Smooth muscle cell (in vitro differentiated cells): Measurements from ENCODE around the gene TMEM38A. TPM values are rescaled to one million over a fixed set of nuclear protein-coding genes. Genes with fewer than 3 reads are reported as not detected.

Experiments used
- DNase-seq: peaks from one replicate; lab custom pipeline; 2025; ENCODE audit not compliant: unreplicated experiment; lab: John Stamatoyannopoulos, UW
- H2AFZ ChIP-seq: fragments of 200-600 bp; sonication (generic); 2 replicates; pipeline ENCODE4 v1.6.0; 2016; ENCODE audit warnings: antibody characterized with exemption, low read depth, mild to moderate bottlenecking
- H3F3A ChIP-seq: fragments of 200-600 bp; sonication (generic); 2 replicates; pipeline ENCODE4 v1.6.0; 2017; ENCODE audit warnings: antibody characterized with exemption, low read depth
- H3K27ac ChIP-seq: fragments of 200-600 bp; sonication (generic); 2 replicates; pipeline ENCODE4 v1.5.1; 2016; ENCODE audit warnings: low read depth, mild to moderate bottlenecking
- H3K27me3 ChIP-seq: fragments of 200-600 bp; sonication (generic); 2 replicates; pipeline ENCODE4 v1.6.1; 2016; ENCODE audit warnings: low read depth, mild to moderate bottlenecking
- H3K36me3 ChIP-seq: fragments of 200-600 bp; sonication (generic); 2 replicates; pipeline ENCODE4 v1.5.1; 2016; ENCODE audit warnings: low read depth
- H3K4me1 ChIP-seq: fragments of 200-600 bp; sonication (generic); 2 replicates; pipeline ENCODE4 v1.5.1; 2016; ENCODE audit warnings: low read depth
- H3K4me2 ChIP-seq: fragments of 200-600 bp; sonication (generic); 2 replicates; pipeline ENCODE4 v1.6.0; 2016; ENCODE audit warnings: mild to moderate bottlenecking
- H3K4me3 ChIP-seq: fragments of 200-600 bp; sonication (generic); 2 replicates; pipeline ENCODE4 v1.5.1; 2016; ENCODE audit warnings: mild to moderate bottlenecking
- H3K79me2 ChIP-seq: fragments of 200-600 bp; sonication (generic); 2 replicates; pipeline ENCODE4 v1.6.0; 2016; ENCODE audit warnings: low read depth, mild to moderate bottlenecking
- H3K9ac ChIP-seq: fragments of 200-600 bp; sonication (generic); 2 replicates; pipeline ENCODE4 v1.6.0; 2016; ENCODE audit warnings: low read depth
- H3K9me3 ChIP-seq: fragments of 200-600 bp; sonication (generic); replicated peaks from 2 replicates; pipeline ENCODE4 v1.5.1; 2016; ENCODE audit warnings: low read depth
- H4K20me1 ChIP-seq: fragments of 200-600 bp; sonication (generic); 2 replicates; pipeline ENCODE4 v1.6.0; 2016; ENCODE audit warnings: low read depth
- WGBS: methylation state at CpG from one replicate; pipeline ENCODE4 v1.1.7; 2016; ENCODE audit warnings: low lambda C conversion rate; 5-methylcytosine and 5-hydroxymethylcytosine counted together
- polyA plus RNA-seq: library from polyadenylated mRNA; unstranded; fragments of >200 nt; fragmentation: Nextera tagmentation; extraction: Ambion mirVana; gene quantifications from 2 replicates; pipeline ENCODE4 v1.2.1, GENCODE V29; 2016
- total RNA-seq: library from RNA; depleted of rRNA; stranded (reverse); fragments of >200 nt; gene quantifications from 2 replicates; pipeline ENCODE4 v1.2.3, GENCODE V29; 2014
- TF ChIP-seq, protein P1 (sequence below): fragments of 200-600 bp; sonication (generic); IDR thresholded peaks from 2 replicates; pipeline ENCODE4 v1.5.1; 2017; ENCODE audit warnings: borderline replicate concordance, mild to moderate bottlenecking, antibody characterized with exemption; ENCODE audit not compliant: insufficient read depth, poor library complexity, severe bottlenecking

TMEM38A gene
- total and polyA plus RNA-seq, 2 experiments from 2014 or later = 0.53 to 0.81 TPM

DNA sequence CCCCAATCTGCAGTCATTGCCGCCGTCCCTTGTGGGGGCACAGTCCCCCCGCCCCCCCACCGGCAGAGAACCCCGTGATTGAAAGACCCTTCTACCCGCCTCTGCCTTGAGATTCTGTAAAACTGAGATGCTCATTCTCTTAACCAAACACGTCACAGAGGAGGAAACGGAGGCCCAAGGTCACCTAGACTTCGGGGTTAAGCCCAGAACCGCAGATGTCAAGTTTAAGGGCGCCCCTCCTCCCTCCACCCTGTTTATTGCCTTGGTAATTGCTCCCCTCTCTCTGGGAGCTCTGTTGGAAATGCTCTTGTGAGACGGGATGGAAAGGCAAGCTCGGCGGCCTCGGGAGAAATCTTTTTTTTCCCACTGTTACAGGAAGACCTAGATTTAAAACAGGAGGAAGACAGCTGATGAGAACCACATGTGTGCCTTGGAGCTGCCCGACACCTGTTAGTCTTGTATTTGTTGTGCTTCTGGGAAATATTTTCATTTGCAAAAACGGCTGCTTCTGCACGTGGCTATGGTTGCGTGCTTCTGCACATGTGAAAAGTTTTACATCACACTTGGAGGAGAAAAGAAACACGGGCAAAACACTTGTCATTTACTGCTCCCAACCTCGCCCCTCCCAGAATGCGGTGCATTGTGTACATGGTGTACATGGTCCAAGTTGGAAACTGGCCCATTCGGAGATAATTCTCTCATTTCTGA lies 31.8 kb upstream of the TMEM38A start:
- Histone ChIP-seq H2AFZ (peak overlapping the region; percentile 67), H3K79me2 (peaks cover 41% of the 10 kb centered on the region), H3K4me1 (peaks cover 8% of the 10 kb centered on the region), H3K27ac (peak overlapping the region; percentile 85), H4K20me1 (peaks cover 46% of the 10 kb centered on the region), H3K9me3 (no peaks in the 10 kb centered on the region), H3K4me2 (peak overlapping the region; percentile 86), H3K4me3 (peak overlapping the region; percentile 98), H3K36me3 (peaks cover 5% of the 10 kb centered on the region), H3F3A (peaks cover 3% of the 10 kb centered on the region), H3K9ac (peak overlapping the region; percentile 88), H3K27me3 (no peaks in the 10 kb centered on the region)
- WGBS = 19% methylated on average over 23 of the region's 23 CpGs
- TF ChIP-seq, protein P1, sequence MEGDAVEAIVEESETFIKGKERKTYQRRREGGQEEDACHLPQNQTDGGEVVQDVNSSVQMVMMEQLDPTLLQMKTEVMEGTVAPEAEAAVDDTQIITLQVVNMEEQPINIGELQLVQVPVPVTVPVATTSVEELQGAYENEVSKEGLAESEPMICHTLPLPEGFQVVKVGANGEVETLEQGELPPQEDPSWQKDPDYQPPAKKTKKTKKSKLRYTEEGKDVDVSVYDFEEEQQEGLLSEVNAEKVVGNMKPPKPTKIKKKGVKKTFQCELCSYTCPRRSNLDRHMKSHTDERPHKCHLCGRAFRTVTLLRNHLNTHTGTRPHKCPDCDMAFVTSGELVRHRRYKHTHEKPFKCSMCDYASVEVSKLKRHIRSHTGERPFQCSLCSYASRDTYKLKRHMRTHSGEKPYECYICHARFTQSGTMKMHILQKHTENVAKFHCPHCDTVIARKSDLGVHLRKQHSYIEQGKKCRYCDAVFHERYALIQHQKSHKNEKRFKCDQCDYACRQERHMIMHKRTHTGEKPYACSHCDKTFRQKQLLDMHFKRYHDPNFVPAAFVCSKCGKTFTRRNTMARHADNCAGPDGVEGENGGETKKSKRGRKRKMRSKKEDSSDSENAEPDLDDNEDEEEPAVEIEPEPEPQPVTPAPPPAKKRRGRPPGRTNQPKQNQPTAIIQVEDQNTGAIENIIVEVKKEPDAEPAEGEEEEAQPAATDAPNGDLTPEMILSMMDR = no peak
- no peak for DNase-seq

DNA sequence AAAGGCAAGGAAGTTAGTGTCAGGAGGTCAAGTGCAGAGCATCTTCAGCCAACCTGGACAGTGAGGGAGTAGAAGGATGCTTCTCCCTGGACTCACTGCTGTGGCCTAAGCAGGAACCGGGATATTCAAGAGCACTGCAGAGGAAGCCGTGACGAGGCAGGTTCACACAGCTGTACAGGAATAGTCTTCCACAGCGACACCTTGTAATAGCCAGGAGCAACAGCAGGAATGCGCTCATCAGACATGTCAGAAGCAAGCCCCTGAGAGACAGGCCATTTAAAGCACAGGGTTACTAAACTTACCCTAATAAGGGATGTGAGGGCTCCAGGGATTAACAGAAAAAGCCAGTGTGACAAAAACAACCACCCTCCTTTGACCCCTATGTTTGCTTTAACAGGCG lies 29.5 kb upstream of the TMEM38A start:
- H3K27ac ChIP-seq = no peak overlapping the region
- TF ChIP-seq, protein P1 = no peak
- H3K4me3 ChIP-seq = no peak overlapping the region
- H3K9ac ChIP-seq = no peak overlapping the region
- H3F3A ChIP-seq = peaks cover 3% of the 10 kb centered on the region
- peaks cover 26% of the 10 kb centered on the region for H3K79me2 ChIP-seq
- peaks cover 5% of the 10 kb centered on the region for H3K36me3 ChIP-seq
- H3K9me3 ChIP-seq = no peaks in the 10 kb centered on the region
- H2AFZ ChIP-seq = no peak overlapping the region
- H4K20me1 ChIP-seq = peaks cover 39% of the 10 kb centered on the region
- peaks cover 2% of the 10 kb centered on the region for H3K4me1 ChIP-seq
- WGBS = 96% methylated on average over 6 of the region's 6 CpGs
- no peak for DNase-seq
- H3K27me3 ChIP-seq = no peaks in the 10 kb centered on the region
- no peak overlapping the region for H3K4me2 ChIP-seq

DNA sequence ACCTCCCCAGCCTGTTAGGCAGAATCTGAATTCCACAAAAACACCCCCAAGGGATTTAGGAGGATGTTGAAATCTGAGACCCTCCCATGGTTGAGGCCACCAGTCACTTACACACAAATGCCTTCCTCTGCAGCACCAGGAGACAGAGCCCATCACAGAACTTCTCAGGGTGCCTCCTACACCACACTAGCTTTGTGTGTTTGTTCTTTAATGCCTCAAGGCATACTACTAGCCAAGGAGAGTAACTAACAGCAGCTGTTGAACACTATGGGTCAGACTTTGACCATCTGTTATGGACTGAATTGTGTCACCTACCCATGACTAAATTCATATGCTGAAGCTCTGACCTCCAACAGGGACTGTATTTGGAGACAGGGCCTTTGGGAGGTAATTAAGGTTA lies 23.4 kb upstream of the TMEM38A start:
- H3K9ac ChIP-seq = no peak overlapping the region
- no peaks in the 10 kb centered on the region for H3K4me1 ChIP-seq
- H3K9me3 ChIP-seq = no peaks in the 10 kb centered on the region
- peaks cover 59% of the 10 kb centered on the region for H3K79me2 ChIP-seq
- no peaks in the 10 kb centered on the region for H3K27me3 ChIP-seq
- DNase-seq = no peak
- H3F3A ChIP-seq = no peaks in the 10 kb centered on the region
- no peak overlapping the region for H3K27ac ChIP-seq
- no peak overlapping the region for H2AFZ ChIP-seq
- H3K4me2 ChIP-seq = no peak overlapping the region
- no peaks in the 10 kb centered on the region for H3K36me3 ChIP-seq
- no peak overlapping the region for H3K4me3 ChIP-seq
- peaks cover 85% of the 10 kb centered on the region for H4K20me1 ChIP-seq
- TF ChIP-seq, protein P1 = no peak

DNA sequence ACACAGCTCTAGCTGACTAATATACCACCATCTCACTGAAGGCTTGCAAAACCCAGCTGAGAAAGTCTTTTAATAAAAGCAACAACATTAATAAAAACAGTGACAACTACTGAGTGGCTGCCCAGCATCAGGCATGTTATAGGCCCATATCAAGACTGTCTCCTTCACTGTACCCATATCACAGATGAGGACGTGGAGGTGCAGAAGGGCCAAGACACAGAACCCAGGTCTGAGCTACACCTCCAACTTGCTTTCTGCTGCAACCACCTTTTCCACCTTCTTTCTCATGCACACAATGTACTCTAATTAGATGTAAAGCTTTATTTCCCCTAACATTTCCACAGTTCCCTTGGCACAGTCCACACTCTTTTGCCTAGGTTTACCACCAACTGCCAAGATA lies 22.3 kb upstream of the TMEM38A start:
- Histone ChIP-seq H3F3A (no peaks in the 10 kb centered on the region), H3K27ac (no peak overlapping the region), H4K20me1 (peaks cover 84% of the 10 kb centered on the region), H3K9ac (no peak overlapping the region), H3K79me2 (peaks cover 69% of the 10 kb centered on the region), H3K27me3 (no peaks in the 10 kb centered on the region), H3K4me1 (no peaks in the 10 kb centered on the region), H3K36me3 (no peaks in the 10 kb centered on the region), H3K4me2 (no peak overlapping the region), H2AFZ (no peak overlapping the region), H3K4me3 (no peak overlapping the region), H3K9me3 (no peaks in the 10 kb centered on the region)
- TF ChIP-seq, protein P1 = no peak
- WGBS = 96% methylated on average over 1 of the region's 1 CpG
- no peak for DNase-seq
